Hepatocyte (in vitro differentiated cells): Measurements from ENCODE around the gene PRM2. TPM values are rescaled to one million over a fixed set of nuclear protein-coding genes. Genes with fewer than 3 reads are reported as not detected.

Source experiments
- DNase-seq: peaks from one replicate; pipeline ENCODE4 v3.0.0-alpha.2; 2016; ENCODE audit warnings: low spot score
- H2AFZ ChIP-seq: fragments of 200-600 bp; sonication (generic); 2 replicates; pipeline ENCODE4 v1.6.0; 2016; ENCODE audit warnings: antibody characterized with exemption, mild to moderate bottlenecking
- H3K27ac ChIP-seq: fragments of 200-600 bp; sonication (generic); 2 replicates; pipeline ENCODE4 v1.5.1; 2016; ENCODE audit warnings: mild to moderate bottlenecking
- H3K27me3 ChIP-seq: fragments of 200-600 bp; sonication (generic); 2 replicates; pipeline ENCODE4 v1.6.1; 2016
- H3K36me3 ChIP-seq: fragments of 200-600 bp; sonication (generic); replicated peaks from 2 replicates; pipeline ENCODE4 v1.5.1; 2016; ENCODE audit warnings: low read depth; ENCODE audit not compliant: insufficient read depth
- H3K4me1 ChIP-seq: fragments of 200-600 bp; sonication (generic); 2 replicates; pipeline ENCODE4 v1.5.1; 2016; ENCODE audit warnings: mild to moderate bottlenecking, moderate library complexity; ENCODE audit not compliant: insufficient read depth
- H3K4me2 ChIP-seq: fragments of 200-600 bp; sonication (generic); 2 replicates; pipeline ENCODE4 v1.6.0; 2016
- H3K4me3 ChIP-seq: fragments of 200-600 bp; sonication (generic); 2 replicates; pipeline ENCODE4 v1.5.1; 2016; ENCODE audit warnings: mild to moderate bottlenecking
- H3K79me2 ChIP-seq: fragments of 200-600 bp; sonication (generic); 2 replicates; pipeline ENCODE4 v1.6.0; 2017; ENCODE audit warnings: mild to moderate bottlenecking
- H3K9me2 ChIP-seq: fragments of 200-600 bp; sonication (generic); replicated peaks from 2 replicates; pipeline ENCODE4 v1.6.0; 2017; ENCODE audit warnings: mild to moderate bottlenecking; ENCODE audit not compliant: insufficient read depth
- H3K9me3 ChIP-seq: fragments of 200-600 bp; sonication (generic); 2 replicates; pipeline ENCODE4 v1.5.1; 2016; ENCODE audit warnings: low read depth, mild to moderate bottlenecking
- H4K20me1 ChIP-seq: fragments of 200-600 bp; sonication (generic); 2 replicates; pipeline ENCODE4 v1.6.0; 2016; ENCODE audit warnings: mild to moderate bottlenecking; ENCODE audit not compliant: insufficient read depth, poor library complexity, severe bottlenecking
- CTCF ChIP-seq: fragments of 200-600 bp; sonication (generic); IDR thresholded peaks from 2 replicates; pipeline ENCODE4 v1.5.1; 2016; ENCODE audit warnings: antibody characterized with exemption, mild to moderate bottlenecking; ENCODE audit not compliant: poor library complexity
- EZH2 ChIP-seq: fragments of 200-600 bp; sonication (generic); IDR thresholded peaks from 2 replicates; pipeline ENCODE4 v1.6.1; 2016; ENCODE audit warnings: antibody characterized with exemption, mild to moderate bottlenecking, borderline replicate concordance
- EZH2phosphoT487 ChIP-seq: fragments of 200-600 bp; sonication (generic); IDR thresholded peaks from one replicate; pipeline ENCODE4 v1.6.1; 2018; ENCODE audit warnings: antibody characterized with exemption, mild to moderate bottlenecking, low read depth, moderate library complexity; ENCODE audit not compliant: unreplicated experiment, severe bottlenecking
- WGBS: methylation state at CpG from one replicate; pipeline ENCODE4 v1.1.6; 2016; ENCODE audit warnings: low lambda C conversion rate; ENCODE audit errors: missing lambda C conversion rate; 5-methylcytosine and 5-hydroxymethylcytosine counted together
- polyA plus RNA-seq: library from polyadenylated mRNA; unstranded; fragments of >200 nt; fragmentation: Nextera tagmentation; extraction: Ambion mirVana; gene quantifications from 2 replicates; pipeline ENCODE4 v1.2.1, GENCODE V29; 2016
- total RNA-seq: library from RNA; depleted of rRNA; stranded (reverse); fragments of >200 nt; gene quantifications from 2 replicates; pipeline ENCODE4 v1.2.3, GENCODE V29; 2014

Gene PRM2
- total and polyA plus RNA-seq, 2 experiments from 2014 or later: not detected

DNA sequence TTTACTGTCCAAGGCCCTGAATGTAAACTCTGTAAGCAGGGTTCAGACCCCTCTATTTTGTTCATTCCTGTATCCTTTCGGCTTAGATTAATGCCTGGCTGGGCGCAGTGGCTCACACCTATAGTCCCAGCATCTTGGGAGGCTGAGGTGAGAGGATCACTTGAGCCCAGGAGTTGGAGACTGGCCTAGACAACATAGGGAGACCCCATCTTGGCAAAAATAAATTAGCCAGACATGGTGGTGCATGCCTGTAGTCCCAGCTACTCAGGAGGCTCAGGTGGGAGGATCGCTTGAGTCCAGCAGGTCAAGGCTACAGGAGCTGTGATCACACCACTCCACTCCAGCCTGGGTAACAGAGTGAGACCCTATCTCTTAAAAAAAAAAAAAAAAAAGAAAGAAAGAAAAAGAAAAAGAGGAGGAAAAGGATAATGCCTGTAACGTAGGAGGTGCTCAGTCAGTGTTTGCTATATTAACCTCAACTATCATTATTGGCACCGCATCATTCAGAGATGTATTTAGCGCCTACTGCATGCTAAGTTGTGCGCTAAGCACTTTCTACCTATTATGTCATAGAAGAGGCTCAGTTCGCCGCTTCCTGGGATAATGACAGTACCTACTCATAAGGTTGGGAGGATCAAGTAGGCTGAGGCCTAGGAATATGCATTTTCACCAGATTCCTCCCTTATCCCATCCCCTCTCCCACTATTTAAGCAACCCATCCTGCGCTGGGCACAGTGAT is 25.3 kb downstream of the PRM2 start:
- no peak for DNase-seq
- no peaks in the 10 kb centered on the region for H3K9me2 ChIP-seq
- no peak overlapping the region for H3K4me3 ChIP-seq
- no peaks in the 10 kb centered on the region for H3K9me3 ChIP-seq
- TF ChIP-seq EZH2 (no peak), EZH2phosphoT487 (no peak), CTCF (no peak)
- H3K27me3 ChIP-seq: no peaks in the 10 kb centered on the region
- peaks cover 31% of the 10 kb centered on the region for H3K79me2 ChIP-seq
- no peak overlapping the region for H3K4me2 ChIP-seq
- no peaks in the 10 kb centered on the region for H3K36me3 ChIP-seq
- H3K27ac ChIP-seq: no peak overlapping the region
- WGBS: 95% methylated on average over 10 of the region's 10 CpGs
- no peak overlapping the region for H2AFZ ChIP-seq
- peaks cover 35% of the 10 kb centered on the region for H4K20me1 ChIP-seq
- H3K4me1 ChIP-seq: peaks cover 8% of the 10 kb centered on the region

GRCh38 chr16:11250091-11250785 is 26.0 kb downstream of the PRM2 start:
- TF ChIP-seq EZH2phosphoT487: no peak
- TF ChIP-seq CTCF: no peak
- TF ChIP-seq EZH2: no peak
- H3K27me3 ChIP-seq: no peaks in the 10 kb centered on the region
- no peak overlapping the region for H3K4me2 ChIP-seq
- H4K20me1 ChIP-seq: peaks cover 32% of the 10 kb centered on the region
- H3K4me3 ChIP-seq: no peak overlapping the region
- H3K36me3 ChIP-seq: no peaks in the 10 kb centered on the region
- DNase-seq: no peak
- H3K9me3 ChIP-seq: no peaks in the 10 kb centered on the region
- H3K79me2 ChIP-seq: peaks cover 28% of the 10 kb centered on the region
- H2AFZ ChIP-seq: no peak overlapping the region
- H3K9me2 ChIP-seq: no peaks in the 10 kb centered on the region
- no peak overlapping the region for H3K27ac ChIP-seq
- WGBS: 71% methylated on average over 14 of the region's 16 CpGs
- H3K4me1 ChIP-seq: peaks cover 8% of the 10 kb centered on the region

DNA sequence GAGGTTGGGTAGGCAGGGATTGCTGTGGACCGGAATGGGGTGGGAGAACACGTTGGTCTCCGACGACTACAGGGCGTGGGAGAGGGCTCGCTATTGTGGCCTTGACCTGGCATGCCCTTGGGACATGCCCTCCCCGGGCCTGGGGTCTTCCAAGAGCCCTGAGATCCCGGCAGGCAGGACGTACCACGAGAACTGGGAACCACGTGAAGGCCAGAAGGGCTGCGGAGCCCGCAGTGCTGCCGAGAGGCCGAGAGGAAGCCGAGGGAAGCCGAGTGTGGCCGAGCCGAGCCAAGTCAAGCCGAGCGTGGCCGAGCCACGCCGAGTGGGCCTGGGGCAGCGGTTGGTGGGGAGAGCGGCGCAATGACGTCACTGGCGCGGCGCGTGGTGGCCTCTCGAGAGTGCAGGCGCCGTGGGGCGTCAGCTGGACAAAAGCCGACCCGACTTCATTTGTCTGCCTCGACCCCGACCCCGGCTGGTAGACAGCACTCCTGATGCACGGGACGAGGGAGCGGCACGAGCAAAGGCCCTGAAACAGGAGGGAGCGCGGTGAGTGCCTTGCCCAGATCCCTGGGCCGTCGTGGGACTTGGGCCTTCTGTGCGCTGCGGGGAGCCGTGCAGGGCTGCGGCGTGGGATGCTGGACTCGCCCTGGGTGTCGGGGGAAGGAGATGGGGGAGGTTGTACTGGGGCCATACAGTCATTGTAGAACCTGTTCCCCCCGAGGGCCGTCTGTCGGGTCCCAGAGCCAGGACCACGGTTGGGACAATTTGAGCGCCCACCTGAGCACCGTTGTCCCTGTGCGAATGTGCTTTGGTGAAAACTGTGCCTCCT is 26.8 kb downstream of the PRM2 start:
- no peak overlapping the region for H3K4me2 ChIP-seq
- TF ChIP-seq EZH2phosphoT487 (no peak), CTCF (no peak), EZH2 (no peak)
- peaks cover 24% of the 10 kb centered on the region for H4K20me1 ChIP-seq
- 96% methylated on average over 61 of the region's 63 CpGs for WGBS
- no peaks in the 10 kb centered on the region for H3K9me2 ChIP-seq
- no peak overlapping the region for H3K27ac ChIP-seq
- peaks cover 2% of the 10 kb centered on the region for H3K4me1 ChIP-seq
- H3K79me2 ChIP-seq: peaks cover 20% of the 10 kb centered on the region
- no peak overlapping the region for H3K4me3 ChIP-seq
- H2AFZ ChIP-seq: no peak overlapping the region
- H3K27me3 ChIP-seq: no peaks in the 10 kb centered on the region
- no peaks in the 10 kb centered on the region for H3K9me3 ChIP-seq
- H3K36me3 ChIP-seq: no peaks in the 10 kb centered on the region
- no peak for DNase-seq
